Endothelial cell (in vitro differentiated cells): ENCODE data around the gene DARS2. TPM values are rescaled to one million over a fixed set of nuclear protein-coding genes. Genes with fewer than 3 reads are reported as not detected.
"Not testable (repeated sequence)": the region's sequence is repeated elsewhere in the genome, so short reads cannot be mapped to it uniquely, and the experiment has no call there.

ENCODE experiments used
- DNase-seq: peaks from one replicate; pipeline ENCODE4 v3.0.0; 2021; ENCODE audit warnings: low spot score
- H3K27ac Mint-ChIP-seq: one replicate; pipeline ENCODE4 v1.8.0; 2021; ENCODE audit warnings: mixed read lengths, inconsistent platforms; ENCODE audit not compliant: unreplicated experiment
- H3K27me3 Mint-ChIP-seq: one replicate; pipeline ENCODE4 v1.8.0; 2021; ENCODE audit warnings: mild to moderate bottlenecking, moderate library complexity, mixed read lengths, inconsistent platforms; ENCODE audit not compliant: unreplicated experiment
- H3K36me3 Mint-ChIP-seq: one replicate; pipeline ENCODE4 v1.8.0; 2021; ENCODE audit warnings: mild to moderate bottlenecking, low read depth, mixed read lengths, inconsistent platforms; ENCODE audit not compliant: unreplicated experiment
- H3K4me1 Mint-ChIP-seq: one replicate; pipeline ENCODE4 v1.8.0; 2021; ENCODE audit warnings: mild to moderate bottlenecking, mixed read lengths, inconsistent platforms; ENCODE audit not compliant: unreplicated experiment
- H3K4me3 Mint-ChIP-seq: one replicate; pipeline ENCODE4 v1.8.0; 2021; ENCODE audit warnings: mild to moderate bottlenecking, mixed read lengths, inconsistent platforms; ENCODE audit not compliant: unreplicated experiment
- H3K9me3 Mint-ChIP-seq: one replicate; pipeline ENCODE4 v1.8.0; 2021; ENCODE audit warnings: mixed read lengths, inconsistent platforms; ENCODE audit not compliant: unreplicated experiment
- CTCF ChIP-seq: fragments of 200-600 bp; sonication (generic); IDR thresholded peaks from one replicate; pipeline ENCODE4 v1.5.0; 2021; ENCODE audit warnings: antibody characterized with exemption; ENCODE audit not compliant: unreplicated experiment
- total RNA-seq: library from RNA; stranded (reverse); fragmentation: NEBNext Ultra II Directional; extraction: Animal tissue kit (Norgen Biotek cat#: 25700); gene quantifications from one replicate; pipeline ENCODE4 v1.2.1, GENCODE V29; 2021; ENCODE audit not compliant: unreplicated experiment

DARS2 gene
- total RNA-seq, 1 donor from 2014 or later: 18.7 TPM

- no peak overlapping the region for H3K4me3 Mint-ChIP-seq
Measured at GRCh38 chr1:173789841-173790240, 34.6 kb upstream of the DARS2 start.

DNA sequence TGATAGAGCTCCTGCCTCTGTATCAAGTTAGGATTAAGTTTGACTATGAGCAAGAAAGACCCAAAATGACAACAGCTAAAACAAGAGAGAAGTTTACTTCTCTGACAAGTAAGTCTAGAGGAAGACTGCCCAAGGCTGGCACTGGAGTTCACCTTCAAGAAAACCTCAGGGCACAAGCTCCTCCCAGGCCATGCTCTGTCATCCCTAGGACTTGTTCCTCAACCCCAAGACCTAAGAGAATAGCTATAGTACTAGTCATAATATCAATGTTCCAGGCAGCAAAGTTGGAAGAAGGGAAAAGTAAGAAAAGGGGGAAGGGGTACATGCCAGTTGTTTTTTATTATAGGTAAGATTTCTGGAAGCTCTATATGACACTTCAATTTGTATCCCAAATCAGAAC is 26.4 kb upstream of the DARS2 start:
- H3K4me3 Mint-ChIP-seq: no peak overlapping the region
- H3K27me3 Mint-ChIP-seq: no peaks in the 10 kb centered on the region
- H3K4me1 Mint-ChIP-seq: no peaks in the 10 kb centered on the region
- peaks cover 5% of the 10 kb centered on the region for H3K36me3 Mint-ChIP-seq
- H3K27ac Mint-ChIP-seq: no peak overlapping the region
- DNase-seq: no peak
- H3K9me3 Mint-ChIP-seq: no peaks in the 10 kb centered on the region
- TF ChIP-seq CTCF: no peak

More at GRCh38 chr1:173789841-173790240, 34.6 kb upstream of the DARS2 start:
- H3K27me3 Mint-ChIP-seq: no peaks in the 10 kb centered on the region
- DNase-seq: no peak
- no peak for TF ChIP-seq CTCF
- no peak overlapping the region for H3K27ac Mint-ChIP-seq
- H3K9me3 Mint-ChIP-seq: no peaks in the 10 kb centered on the region
- H3K4me1 Mint-ChIP-seq: no peaks in the 10 kb centered on the region
- H3K36me3 Mint-ChIP-seq: peaks cover 7% of the 10 kb centered on the region

GRCh38 chr1:173799995-173800394 is 24.5 kb upstream of the DARS2 start:
- DNase-seq, H3K4me3 Mint-ChIP-seq, H3K9me3 Mint-ChIP-seq, H3K4me1 Mint-ChIP-seq, H3K36me3 Mint-ChIP-seq, H3K27ac Mint-ChIP-seq, H3K27me3 Mint-ChIP-seq: not testable (repeated sequence)

GRCh38 chr1:173802961-173803360 is 21.5 kb upstream of the DARS2 start:
- peaks cover 6% of the 10 kb centered on the region for H3K36me3 Mint-ChIP-seq
- no peaks in the 10 kb centered on the region for H3K4me1 Mint-ChIP-seq
- DNase-seq: no peak
- no peak overlapping the region for H3K27ac Mint-ChIP-seq
- no peaks in the 10 kb centered on the region for H3K27me3 Mint-ChIP-seq
- H3K9me3 Mint-ChIP-seq: no peaks in the 10 kb centered on the region
- no peak overlapping the region for H3K4me3 Mint-ChIP-seq
- TF ChIP-seq CTCF: no peak

DNA sequence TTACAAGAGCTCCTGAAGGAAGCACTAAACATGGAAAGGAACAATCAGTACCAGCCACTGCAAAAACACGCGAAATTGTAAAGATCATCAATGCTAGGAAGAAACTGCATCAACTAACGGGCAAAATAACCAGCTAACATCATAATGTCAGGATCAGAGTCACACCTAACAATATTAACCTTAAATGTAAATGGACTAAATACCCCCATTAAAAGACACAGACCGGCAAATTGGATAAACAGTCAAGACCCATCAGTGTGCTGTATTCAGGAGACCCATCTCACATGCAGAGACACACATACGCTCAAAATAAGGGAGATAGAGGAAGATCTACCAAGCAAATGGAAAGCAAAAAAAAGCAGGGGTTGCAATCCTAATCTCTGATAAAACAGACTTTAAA is 10.8 kb upstream of the DARS2 start:
- H3K27me3 Mint-ChIP-seq, DNase-seq, H3K4me3 Mint-ChIP-seq, H3K27ac Mint-ChIP-seq, H3K9me3 Mint-ChIP-seq, H3K4me1 Mint-ChIP-seq: not testable (repeated sequence)
- peaks cover 30% of the 10 kb centered on the region for H3K36me3 Mint-ChIP-seq

DNA sequence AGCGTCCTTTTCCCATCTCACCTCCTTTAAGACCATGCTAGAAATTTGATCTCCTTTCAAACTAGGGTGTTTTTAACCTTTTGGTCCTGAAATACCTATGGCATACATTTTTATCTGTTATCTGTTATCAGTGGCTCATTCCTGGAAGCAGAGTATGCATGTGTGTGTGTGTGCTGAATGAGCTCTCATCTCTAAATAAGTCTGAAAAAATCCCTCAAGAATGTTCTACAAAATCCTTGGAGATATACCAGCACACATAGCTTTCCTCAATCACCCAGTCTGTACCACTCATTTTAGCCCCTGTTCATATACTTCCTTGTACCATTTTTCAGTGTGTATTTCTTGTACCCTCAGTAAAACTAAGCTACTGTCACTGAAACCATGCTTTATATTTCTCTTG is 6.0 kb upstream of the DARS2 start:
- no peak overlapping the region for H3K27ac Mint-ChIP-seq
- no peaks in the 10 kb centered on the region for H3K9me3 Mint-ChIP-seq
- TF ChIP-seq CTCF: no peak
- no peak overlapping the region for H3K4me3 Mint-ChIP-seq
- DNase-seq: no peak
- H3K36me3 Mint-ChIP-seq: peaks cover 10% of the 10 kb centered on the region
- H3K27me3 Mint-ChIP-seq: peaks cover 3% of the 10 kb centered on the region
- peaks cover 11% of the 10 kb centered on the region for H3K4me1 Mint-ChIP-seq
